Panc1 (cell line): Measurements from ENCODE around the gene NDUFB8.

Experiments
- POLR2AphosphoS5 ChIP-seq: IDR thresholded peaks from 2 replicates; pipeline ENCODE4 v1.6.1; 2012; ENCODE audit warnings: mild to moderate bottlenecking, low read depth, low read length, moderate library complexity
- SIN3A ChIP-seq: IDR thresholded peaks from 2 replicates; pipeline ENCODE4 v1.6.1; 2012; ENCODE audit warnings: low read depth, mild to moderate bottlenecking, low read length, moderate library complexity, borderline replicate concordance; ENCODE audit not compliant: insufficient read depth
- TF ChIP-seq, protein P1 (sequence below): fragments of 450-650 bp; IDR thresholded peaks from 2 replicates; pipeline ENCODE4 v1.5.1; 2017; ENCODE audit warnings: mild to moderate bottlenecking
- TF ChIP-seq, protein P2 (sequence below), 2 experiments: IDR thresholded peaks; 2 replicates each; pipeline ENCODE4 v1.6.1; 2011 to 2012; ENCODE audit warnings: low read depth in 2 of 2, control low read depth in 1 of 2, low read length in 1 of 2, mild to moderate bottlenecking in 1 of 2, moderate library complexity in 1 of 2; ENCODE audit not compliant: insufficient read depth in 1 of 2

DNA sequence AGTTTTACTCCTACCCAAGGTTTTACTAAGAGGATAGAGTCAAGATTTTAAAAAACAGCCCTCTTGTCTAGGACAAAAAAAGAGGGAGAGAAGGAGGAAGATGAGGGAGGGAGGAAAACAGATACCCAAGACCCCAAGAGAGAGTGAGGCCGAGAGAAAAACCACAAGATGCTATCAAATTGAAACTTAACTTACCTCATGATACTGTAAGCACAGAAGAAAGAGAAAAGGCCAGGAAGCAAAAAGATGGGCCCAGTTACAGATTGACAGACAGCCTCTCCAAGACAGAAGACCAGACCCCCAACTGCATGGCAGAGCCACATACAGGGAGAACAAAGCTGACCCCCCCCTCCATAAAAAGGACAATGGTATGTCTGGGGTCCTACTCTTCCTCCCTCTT is 21.4 kb downstream of the NDUFB8 start:
- TF ChIP-seq POLR2AphosphoS5: no peak
- TF ChIP-seq, protein P1, sequence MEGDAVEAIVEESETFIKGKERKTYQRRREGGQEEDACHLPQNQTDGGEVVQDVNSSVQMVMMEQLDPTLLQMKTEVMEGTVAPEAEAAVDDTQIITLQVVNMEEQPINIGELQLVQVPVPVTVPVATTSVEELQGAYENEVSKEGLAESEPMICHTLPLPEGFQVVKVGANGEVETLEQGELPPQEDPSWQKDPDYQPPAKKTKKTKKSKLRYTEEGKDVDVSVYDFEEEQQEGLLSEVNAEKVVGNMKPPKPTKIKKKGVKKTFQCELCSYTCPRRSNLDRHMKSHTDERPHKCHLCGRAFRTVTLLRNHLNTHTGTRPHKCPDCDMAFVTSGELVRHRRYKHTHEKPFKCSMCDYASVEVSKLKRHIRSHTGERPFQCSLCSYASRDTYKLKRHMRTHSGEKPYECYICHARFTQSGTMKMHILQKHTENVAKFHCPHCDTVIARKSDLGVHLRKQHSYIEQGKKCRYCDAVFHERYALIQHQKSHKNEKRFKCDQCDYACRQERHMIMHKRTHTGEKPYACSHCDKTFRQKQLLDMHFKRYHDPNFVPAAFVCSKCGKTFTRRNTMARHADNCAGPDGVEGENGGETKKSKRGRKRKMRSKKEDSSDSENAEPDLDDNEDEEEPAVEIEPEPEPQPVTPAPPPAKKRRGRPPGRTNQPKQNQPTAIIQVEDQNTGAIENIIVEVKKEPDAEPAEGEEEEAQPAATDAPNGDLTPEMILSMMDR: no peak
- no peak for TF ChIP-seq SIN3A
- TF ChIP-seq, protein P2, sequence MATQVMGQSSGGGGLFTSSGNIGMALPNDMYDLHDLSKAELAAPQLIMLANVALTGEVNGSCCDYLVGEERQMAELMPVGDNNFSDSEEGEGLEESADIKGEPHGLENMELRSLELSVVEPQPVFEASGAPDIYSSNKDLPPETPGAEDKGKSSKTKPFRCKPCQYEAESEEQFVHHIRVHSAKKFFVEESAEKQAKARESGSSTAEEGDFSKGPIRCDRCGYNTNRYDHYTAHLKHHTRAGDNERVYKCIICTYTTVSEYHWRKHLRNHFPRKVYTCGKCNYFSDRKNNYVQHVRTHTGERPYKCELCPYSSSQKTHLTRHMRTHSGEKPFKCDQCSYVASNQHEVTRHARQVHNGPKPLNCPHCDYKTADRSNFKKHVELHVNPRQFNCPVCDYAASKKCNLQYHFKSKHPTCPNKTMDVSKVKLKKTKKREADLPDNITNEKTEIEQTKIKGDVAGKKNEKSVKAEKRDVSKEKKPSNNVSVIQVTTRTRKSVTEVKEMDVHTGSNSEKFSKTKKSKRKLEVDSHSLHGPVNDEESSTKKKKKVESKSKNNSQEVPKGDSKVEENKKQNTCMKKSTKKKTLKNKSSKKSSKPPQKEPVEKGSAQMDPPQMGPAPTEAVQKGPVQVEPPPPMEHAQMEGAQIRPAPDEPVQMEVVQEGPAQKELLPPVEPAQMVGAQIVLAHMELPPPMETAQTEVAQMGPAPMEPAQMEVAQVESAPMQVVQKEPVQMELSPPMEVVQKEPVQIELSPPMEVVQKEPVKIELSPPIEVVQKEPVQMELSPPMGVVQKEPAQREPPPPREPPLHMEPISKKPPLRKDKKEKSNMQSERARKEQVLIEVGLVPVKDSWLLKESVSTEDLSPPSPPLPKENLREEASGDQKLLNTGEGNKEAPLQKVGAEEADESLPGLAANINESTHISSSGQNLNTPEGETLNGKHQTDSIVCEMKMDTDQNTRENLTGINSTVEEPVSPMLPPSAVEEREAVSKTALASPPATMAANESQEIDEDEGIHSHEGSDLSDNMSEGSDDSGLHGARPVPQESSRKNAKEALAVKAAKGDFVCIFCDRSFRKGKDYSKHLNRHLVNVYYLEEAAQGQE (IDR thresholded peaks at IDR 0.05; ENCODE audit: insufficient read depth in 1 of 2, low read depth in 2 of 2, low read length in 1 of 2): no peak
